LHCN-M2 (cell line): ENCODE results near the gene ZNF236. TPM values are rescaled to one million over a fixed set of nuclear protein-coding genes. Genes with fewer than 3 reads are reported as not detected.

Experiments used
- DNase-seq: peaks from one replicate; pipeline ENCODE4 v3.0.0-alpha.2; 2012; ENCODE audit warnings: low read depth
- total RNA-seq: library from RNA; depleted of rRNA; stranded (reverse); fragments of >200 nt; gene quantifications from 2 replicates; pipeline ENCODE4 v1.2.3, GENCODE V29; 2014

ZNF236 gene
- total RNA-seq, 1 experiment from 2014 or later, result 6.4 TPM

- no peak for DNase-seq
Observed at GRCh38 chr18:76970770-76971559, 148.6 kb downstream of the ZNF236 start.

GRCh38 chr18:76972241-76972640 is 149.9 kb downstream of the ZNF236 start:
- DNase-seq, result peak; percentile 49

GRCh38 chr18:76972846-76973519 is 150.6 kb downstream of the ZNF236 start:
- no peak for DNase-seq

- DNase-seq, result no peak
Observed at GRCh38 chr18:76973520-76974266, 151.3 kb downstream of the ZNF236 start.

- DNase-seq, result no peak
Observed at GRCh38 chr18:76974386-76974785, 152.0 kb downstream of the ZNF236 start.

- DNase-seq, result no peak
Observed at GRCh38 chr18:76975577-76976110, 153.3 kb downstream of the ZNF236 start.

- no peak for DNase-seq
Observed at GRCh38 chr18:76977108-76977621, 154.8 kb downstream of the ZNF236 start.

GRCh38 chr18:76977684-76978232 is 155.4 kb downstream of the ZNF236 start:
- no peak for DNase-seq

GRCh38 chr18:76978616-76979015 is 156.3 kb downstream of the ZNF236 start:
- DNase-seq, result no peak

GRCh38 chr18:76979111-76979751 is 156.9 kb downstream of the ZNF236 start:
- DNase-seq, result no peak

- DNase-seq, result no peak
Observed at GRCh38 chr18:76979906-76980305, 157.5 kb downstream of the ZNF236 start.

- no peak for DNase-seq
Observed at GRCh38 chr18:76980663-76981395, 158.5 kb downstream of the ZNF236 start.

GRCh38 chr18:76981396-76981968 is 159.1 kb downstream of the ZNF236 start:
- no peak for DNase-seq

- no peak for DNase-seq
Observed at GRCh38 chr18:76982038-76982437, 159.7 kb downstream of the ZNF236 start.

GRCh38 chr18:76982841-76983583 is 160.7 kb downstream of the ZNF236 start:
- peak; percentile 52 for DNase-seq

GRCh38 chr18:76983613-76984051 is 161.3 kb downstream of the ZNF236 start:
- DNase-seq, result no peak

GRCh38 chr18:76984193-76985155 is 162.1 kb downstream of the ZNF236 start:
- DNase-seq, result no peak
